Ramos (cell line): ENCODE results near the gene ARRB2.
"Not testable (repeated sequence)": the region's sequence is repeated elsewhere in the genome, so short reads cannot be mapped to it uniquely, and the experiment has no call there.

Source experiments
- in situ Hi-C: fragments of 300-500 bp; cut with MboI; formaldehyde crosslinking; loops from one replicate; pipeline ENCODE4 v1.14.3; 2022; ENCODE audit warnings: low sequenced_read_pairs; ENCODE audit not compliant: unreplicated experiment

ARRB2 gene

DNA sequence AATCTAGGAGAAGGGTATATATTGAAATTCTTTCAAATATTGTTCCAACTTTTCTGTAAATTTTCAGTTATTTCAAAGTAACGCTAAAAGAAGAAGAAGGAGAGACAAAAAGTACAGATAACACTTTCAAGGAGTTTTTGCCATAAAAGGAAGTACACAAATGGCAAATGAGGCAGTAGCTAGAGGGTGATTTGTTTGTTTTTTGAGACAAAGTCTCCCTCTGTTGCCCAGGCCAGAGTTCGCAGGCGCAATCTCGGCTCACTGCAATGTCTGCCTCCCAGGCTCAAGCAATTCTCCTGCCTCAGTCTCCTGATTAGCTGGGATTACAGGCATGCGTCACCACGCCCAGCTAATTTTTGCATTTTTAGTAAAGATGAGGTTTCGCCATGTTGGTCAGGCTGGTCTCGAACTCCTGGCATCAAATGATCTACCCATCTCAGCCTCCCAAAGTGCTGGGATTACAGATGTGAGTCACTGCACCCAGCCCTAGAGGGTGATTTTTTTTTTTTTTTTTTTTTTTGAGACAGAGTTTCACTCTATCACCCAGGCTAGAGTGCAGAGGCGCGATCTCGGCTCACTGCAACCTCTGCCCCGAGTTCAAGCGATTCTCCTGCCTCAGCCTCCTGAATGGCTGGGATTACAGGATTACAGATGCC is 10.9 kb upstream of the ARRB2 start:
- in situ Hi-C loops, result not testable (repeated sequence)

DNA sequence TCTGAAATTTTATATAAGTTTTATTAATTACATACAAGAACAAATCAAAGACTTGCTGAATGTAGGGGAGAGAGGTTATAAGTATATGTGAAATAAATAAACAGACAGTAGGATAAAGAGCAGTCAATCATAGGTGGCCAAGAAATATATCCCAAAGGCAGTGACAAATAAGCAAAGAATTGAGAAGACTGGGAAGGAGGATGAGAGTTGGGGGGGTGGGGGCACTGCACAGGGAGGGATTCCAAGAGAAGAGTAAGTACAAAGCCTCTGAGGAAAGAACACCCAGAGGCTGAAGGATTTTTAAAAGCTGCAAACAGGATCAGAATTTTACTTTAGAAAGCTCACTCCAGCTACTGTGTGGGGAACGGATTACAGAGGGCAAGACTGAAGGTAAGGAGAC is 9.3 kb upstream of the ARRB2 start:
- in situ Hi-C loops, result no loop called here

- in situ Hi-C loops, result no loop called here
Measured at GRCh38 chr17:4703330-4703691, 7.1 kb upstream of the ARRB2 start.

DNA sequence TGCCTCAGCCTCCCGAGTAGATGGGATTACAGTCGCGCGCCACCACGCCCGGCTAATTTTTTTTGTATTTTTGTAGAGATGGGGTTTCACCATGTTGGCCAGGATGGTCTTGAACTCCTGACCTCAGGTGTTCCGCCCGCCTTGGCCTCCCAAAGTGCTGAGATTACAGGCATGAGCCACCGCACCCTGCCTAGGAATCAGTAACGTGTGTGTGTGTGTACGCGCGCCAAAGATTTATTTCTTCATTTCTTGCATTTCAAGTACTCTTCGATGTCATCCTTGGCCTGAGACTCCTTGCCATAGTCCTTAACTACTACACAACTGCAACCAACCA is 5.9 kb upstream of the ARRB2 start:
- in situ Hi-C loops, result not testable (repeated sequence)

DNA sequence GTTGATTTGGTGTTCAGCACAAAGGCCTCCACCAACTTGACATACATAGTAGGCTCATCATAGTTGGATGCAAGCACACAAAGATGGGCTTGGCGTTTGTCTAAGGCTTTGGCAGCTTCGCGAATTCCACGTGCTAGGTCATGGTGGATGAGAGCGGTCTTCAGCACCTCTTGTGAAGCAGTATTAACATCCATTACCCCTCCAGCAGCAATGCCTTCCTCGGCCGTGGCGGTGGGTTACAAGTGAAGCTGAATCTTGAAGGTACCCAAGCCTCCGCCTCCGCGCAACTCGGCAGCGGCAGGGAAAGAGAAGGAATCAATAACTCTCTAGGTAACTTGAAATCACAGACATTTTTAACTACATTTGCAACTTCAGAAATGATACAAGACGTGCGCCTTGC is 5.4 kb upstream of the ARRB2 start:
- in situ Hi-C loops, result no loop called here

DNA sequence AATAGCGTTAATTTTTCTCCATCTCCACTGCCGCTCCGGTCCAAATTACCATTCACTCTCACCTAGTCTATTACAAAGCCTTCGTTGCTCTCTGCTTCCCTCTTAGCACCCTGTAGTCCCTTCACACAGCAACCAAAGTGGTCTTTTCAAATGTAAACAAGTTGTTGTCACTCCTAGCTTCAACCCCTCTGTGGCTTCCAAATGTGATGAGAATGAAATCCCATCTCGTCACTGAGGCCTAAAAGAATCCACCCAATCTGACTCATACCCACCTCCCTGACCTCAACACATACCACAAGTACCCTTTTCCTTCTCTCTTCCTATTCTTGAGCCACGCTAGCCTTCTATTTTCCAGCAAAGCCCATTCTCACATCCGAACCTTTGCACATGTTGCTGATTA is 4.3 kb upstream of the ARRB2 start:
- in situ Hi-C loops, result no loop called here

GRCh38 chr17:4708436-4708835 is 2.0 kb upstream of the ARRB2 start:
- in situ Hi-C loops, result no loop called here

DNA sequence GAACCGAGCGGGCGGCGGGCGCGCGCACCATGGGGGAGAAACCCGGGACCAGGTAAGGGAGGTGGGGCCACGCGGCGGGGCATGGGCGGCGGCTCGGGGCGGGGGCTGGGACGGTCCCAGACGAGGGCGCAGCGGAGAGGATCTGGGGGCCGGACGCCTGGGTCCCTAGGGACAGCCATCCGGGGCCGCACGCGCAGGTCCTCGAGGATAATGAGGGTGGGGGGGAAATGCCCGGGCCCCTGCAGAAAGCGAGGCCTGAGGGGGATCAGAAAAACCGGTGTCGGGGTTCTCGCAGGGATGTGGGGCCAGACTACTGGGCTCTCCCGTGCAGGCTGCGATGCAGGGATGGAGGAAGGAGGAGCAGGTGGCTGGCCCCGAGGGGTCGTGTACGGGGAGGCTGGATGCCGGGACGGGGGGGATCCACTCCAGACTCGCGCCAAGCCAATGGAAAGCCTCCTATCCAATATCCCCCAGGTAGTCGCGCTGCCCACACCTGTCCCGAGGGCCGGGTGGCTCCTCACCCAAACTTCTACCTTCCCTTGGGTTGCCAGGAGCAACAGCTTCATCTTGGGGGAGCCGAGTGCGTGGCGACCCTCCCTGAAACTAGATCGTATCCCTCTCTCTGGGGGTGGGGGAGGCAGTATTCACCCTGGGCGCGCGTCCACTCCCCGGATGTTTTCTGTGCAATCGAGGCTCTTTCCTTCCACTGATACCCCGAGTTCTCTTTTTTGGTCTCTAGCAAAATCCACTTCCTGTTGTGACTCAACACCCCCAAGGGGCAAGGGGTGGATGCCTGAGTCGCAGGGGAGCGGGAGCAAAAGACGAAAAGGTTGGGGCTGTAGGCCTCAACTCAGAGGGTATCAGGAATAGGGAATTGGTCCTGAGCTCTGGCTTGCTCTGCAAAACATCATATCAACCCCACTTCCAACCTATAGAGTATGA is 532 bp downstream of the ARRB2 start:
- in situ Hi-C loops, result no loop called here

DNA sequence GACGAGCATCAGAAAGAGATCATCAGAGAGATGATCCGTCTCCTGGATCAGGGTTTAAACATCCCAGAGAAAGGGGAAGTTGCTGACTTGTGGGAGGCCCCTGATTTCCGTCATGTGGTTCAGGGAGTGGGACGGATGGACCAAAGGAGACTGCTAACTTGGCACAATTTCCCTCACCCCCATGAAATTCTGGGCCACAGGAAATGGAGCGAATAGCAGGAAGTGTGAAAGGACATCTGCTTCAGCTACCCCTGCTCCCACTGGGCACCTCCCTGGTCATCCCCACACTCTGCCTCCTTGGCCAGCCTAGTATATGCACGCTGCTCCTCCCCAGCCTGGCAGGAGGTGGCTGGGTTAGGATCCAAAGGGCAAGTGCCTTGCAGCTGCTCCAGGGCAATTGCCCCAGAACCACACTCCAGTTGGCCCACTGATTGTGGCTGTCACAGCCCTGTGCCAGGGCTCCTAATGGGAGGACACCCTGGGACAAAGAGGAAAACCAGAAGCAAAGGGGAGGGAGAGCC is 1.3 kb downstream of the ARRB2 start:
- in situ Hi-C loops, result no loop called here

GRCh38 chr17:4712526-4712925 is 2.1 kb downstream of the ARRB2 start:
- in situ Hi-C loops, result no loop called here

DNA sequence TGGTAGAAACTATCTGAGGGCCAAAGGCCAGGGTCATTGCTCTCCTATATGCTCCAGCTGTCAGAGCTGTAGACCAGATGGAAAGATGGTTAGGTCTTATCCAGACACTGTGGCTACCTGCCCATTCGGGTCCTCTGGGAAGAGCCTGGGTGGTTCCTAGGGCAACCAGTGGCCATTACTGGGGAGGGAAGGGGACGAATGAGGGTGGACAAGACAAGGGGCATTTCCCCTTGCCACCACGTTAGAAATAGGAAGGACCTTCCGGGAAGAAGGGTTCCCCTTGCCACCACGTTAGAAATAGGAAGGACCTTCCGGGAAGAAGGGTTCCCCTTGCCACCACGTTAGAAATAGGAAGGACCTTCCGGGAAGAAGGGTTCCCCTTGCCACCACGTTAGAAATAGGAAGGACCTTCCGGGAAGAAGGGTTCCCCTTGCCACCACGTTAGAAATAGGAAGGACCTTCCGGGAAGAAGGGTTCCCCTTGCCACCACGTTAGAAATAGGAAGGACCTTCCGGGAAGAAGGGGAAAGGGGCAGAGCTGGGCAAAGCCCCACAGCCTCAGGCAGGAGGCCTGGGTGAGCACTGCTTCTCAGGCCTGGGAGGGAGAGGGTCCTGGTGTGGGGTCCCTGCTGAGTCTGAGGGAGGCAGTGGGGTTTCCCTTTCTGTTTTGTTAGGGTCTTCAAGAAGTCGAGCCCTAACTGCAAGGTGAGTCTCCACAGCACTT is 4.1 kb downstream of the ARRB2 start:
- in situ Hi-C loops, result not testable (repeated sequence)

GRCh38 chr17:4715063-4715744 is 4.8 kb downstream of the ARRB2 start:
- in situ Hi-C loops, result no loop called here

DNA sequence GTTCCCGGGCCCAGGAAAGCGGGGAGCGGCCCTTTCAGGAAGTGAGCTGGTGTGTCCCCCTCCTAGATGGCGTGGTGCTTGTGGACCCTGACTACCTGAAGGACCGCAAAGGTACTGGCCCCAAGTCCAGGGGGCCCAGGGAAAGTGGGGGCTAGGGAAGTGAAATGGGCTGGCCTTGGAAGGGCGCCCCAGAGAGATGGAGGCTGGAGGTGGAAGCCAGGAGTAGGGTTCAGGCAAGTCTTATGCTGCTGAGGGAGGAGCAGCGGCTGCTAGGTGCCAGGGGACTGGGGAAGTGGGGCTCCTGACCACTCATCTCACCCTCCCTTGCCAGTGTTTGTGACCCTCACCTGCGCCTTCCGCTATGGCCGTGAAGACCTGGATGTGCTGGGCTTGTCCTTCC is 5.6 kb downstream of the ARRB2 start:
- in situ Hi-C loops, result no loop called here

DNA sequence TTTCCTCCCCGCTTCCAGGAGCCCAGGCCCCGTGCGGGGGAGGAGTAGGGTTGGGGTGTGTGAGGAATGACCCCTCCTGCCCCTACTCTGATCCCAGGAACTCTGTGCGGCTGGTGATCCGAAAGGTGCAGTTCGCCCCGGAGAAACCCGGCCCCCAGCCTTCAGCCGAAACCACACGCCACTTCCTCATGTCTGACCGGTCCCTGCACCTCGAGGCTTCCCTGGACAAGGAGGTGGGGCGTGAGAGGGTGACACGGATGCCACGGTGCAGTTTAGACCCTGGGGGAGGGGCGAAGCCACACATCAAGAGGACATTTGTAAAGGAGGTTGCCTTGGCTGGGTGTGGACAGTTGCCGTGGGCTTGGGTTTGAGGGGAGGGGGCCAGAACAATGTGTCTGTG is 7.4 kb downstream of the ARRB2 start:
- in situ Hi-C loops, result no loop called here

GRCh38 chr17:4718276-4718675 is 7.8 kb downstream of the ARRB2 start:
- in situ Hi-C loops, result no loop called here

GRCh38 chr17:4719146-4719545 is 8.7 kb downstream of the ARRB2 start:
- in situ Hi-C loops, result no loop called here

- in situ Hi-C loops, result no loop called here
Measured at GRCh38 chr17:4719684-4720221, 9.3 kb downstream of the ARRB2 start.

DNA sequence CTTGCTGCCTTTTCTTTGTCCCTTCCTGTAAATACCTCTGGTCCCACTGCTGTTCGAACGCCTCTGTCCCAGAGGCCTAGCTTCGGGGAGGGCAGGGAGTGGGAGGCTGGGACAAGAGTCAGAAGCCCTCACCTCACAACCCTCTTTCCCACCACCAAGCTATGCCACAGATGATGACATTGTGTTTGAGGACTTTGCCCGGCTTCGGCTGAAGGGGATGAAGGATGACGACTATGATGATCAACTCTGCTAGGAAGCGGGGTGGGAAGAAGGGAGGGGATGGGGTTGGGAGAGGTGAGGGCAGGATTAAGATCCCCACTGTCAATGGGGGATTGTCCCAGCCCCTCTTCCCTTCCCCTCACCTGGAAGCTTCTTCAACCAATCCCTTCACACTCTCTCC is 10.4 kb downstream of the ARRB2 start:
- in situ Hi-C loops, result no loop called here

DNA sequence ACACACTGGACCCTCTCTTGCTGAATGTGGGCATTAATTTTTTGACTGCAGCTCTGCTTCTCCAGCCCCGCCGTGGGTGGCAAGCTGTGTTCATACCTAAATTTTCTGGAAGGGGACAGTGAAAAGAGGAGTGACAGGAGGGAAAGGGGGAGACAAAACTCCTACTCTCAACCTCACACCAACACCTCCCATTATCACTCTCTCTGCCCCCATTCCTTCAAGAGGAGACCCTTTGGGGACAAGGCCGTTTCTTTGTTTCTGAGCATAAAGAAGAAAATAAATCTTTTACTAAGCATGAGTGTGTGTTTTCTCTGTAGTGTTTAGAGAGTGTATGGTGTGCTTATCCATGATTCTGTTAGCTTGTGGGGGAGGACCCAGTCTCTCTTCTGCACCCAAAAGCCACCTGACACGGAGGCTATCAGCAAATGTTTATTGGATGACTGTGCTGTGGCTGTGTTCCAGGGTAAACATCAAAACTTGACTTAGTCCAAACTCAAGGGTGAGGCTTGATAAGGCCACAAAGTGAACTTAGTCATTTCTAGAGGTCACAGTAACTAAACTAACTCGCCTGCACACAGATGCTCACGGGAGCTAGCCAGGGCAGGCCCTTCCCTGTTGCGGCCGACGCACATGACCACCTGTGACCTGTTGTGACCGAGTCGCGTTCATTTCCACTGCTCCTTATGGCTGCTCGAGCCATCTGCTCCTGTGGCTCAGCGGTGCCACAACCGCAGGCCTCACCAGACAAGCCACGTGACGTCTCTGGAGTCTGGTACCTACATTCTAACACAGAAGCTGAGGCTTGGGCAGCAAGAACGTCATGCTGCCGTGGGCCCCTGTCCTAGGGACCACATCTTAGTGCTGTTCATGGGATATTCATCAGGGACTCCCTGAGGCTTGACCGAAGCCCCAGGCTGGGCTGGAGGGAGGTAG is 11.0 kb downstream of the ARRB2 start:
- in situ Hi-C loops, result no loop called here
